Mucosa of rectum (tissue), 2 donors: ENCODE results near the gene SLC24A4.

Source experiments
- H3K27ac ChIP-seq, 2 donors: one replicate each; pipeline ENCODE4 v1.7.0; 2013; ENCODE audit warnings: inconsistent platforms in 2 of 2, low read depth in 2 of 2, low read length in 2 of 2
- H3K27me3 ChIP-seq, 2 donors: one replicate each; pipeline ENCODE4 v1.7.0; 2013; ENCODE audit warnings: low read length in 2 of 2; ENCODE audit not compliant: control insufficient read depth in 2 of 2, insufficient read depth in 2 of 2
- H3K36me3 ChIP-seq, 2 donors: one replicate each; pipeline ENCODE4 v1.7.0; 2013; ENCODE audit warnings: low read length in 2 of 2; ENCODE audit not compliant: control insufficient read depth in 2 of 2, insufficient read depth in 2 of 2
- H3K4me1 ChIP-seq, 2 donors: one replicate each; pipeline ENCODE4 v1.7.0; 2013; ENCODE audit warnings: low read length in 2 of 2, mild to moderate bottlenecking in 1 of 2; ENCODE audit not compliant: control insufficient read depth in 2 of 2, insufficient read depth in 2 of 2
- H3K4me3 ChIP-seq, 2 donors: one replicate each; pipeline ENCODE4 v1.7.0; 2013; ENCODE audit warnings: low read length in 2 of 2
- H3K9ac ChIP-seq, 2 donors: one replicate each; pipeline ENCODE4 v1.7.0; 2013; ENCODE audit warnings: low read length in 2 of 2, low read depth in 1 of 2, mild to moderate bottlenecking in 1 of 2
- H3K9me3 ChIP-seq, 2 donors: one replicate each; pipeline ENCODE4 v1.7.0; 2013; ENCODE audit warnings: low read length in 2 of 2; ENCODE audit not compliant: control insufficient read depth in 2 of 2
- donor health status: healthy.
- donor health status: Normal muscosa, but diverticular disease.

The SLC24A4 gene

DNA sequence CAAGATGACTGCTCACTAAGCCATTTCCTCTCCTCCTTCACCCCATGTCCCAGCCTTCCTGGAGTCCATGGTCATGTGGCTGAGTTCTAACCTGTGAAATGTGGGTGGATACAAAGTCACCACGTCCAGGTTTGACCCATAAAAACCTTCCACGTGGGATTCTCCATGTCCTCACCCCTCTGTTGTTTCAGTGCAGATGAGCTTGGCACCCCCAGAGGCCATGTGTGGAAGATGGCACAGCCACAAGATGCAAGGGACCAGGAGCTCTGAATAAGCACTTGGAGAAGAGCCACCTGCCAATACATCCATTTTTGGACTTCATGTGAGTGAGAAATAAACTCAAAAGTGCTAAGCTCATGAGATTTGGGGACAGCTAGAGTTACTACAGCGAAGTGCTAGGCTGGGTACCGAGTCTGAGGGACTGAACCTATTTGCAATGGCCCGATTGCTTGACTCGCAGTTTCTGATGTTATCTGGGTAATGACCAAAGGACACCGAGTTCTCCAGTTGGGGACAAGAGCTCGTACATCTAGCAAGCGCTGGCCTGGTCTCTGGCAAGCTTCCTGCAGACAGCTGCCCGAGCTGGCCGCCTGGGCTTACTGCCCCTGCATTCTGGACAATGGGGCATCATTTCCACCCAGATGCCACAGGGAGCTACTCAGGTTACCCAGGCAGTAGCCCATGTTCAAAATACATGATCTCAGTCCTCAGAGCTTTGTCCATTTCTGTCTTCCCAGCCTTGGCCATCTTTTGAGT is 7.7 kb upstream of the SLC24A4 start:
- Histone ChIP-seq H3K9me3 (no peaks in the 10 kb centered on the region), H3K36me3 (no peaks in the 10 kb centered on the region), H3K9ac (no peak overlapping the region), H3K27me3 (peaks cover 2 to 4% of the 10 kb centered on the region in 2 donors), H3K4me1 (no peaks in the 10 kb centered on the region), H3K4me3 (no peak overlapping the region), H3K27ac (no peak overlapping the region)

DNA sequence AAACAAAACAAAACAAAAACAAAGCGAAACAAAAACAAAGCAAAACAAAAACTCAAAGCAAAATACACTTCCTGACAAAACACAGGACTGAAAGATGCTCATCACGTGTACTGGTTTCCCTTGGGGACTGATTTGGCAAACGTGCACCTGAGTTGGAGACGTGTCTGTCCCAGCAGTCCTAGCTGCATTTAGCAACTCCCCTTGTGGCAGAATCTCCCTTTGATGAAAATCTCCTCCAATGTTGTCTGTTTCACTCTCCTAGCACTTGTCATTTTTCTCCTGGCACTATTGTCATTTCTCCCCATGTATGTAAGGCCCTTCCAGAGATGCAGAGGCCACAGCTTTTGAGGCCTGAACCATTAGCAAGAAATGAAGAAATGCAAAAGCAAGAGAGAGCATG is 6.8 kb upstream of the SLC24A4 start:
- Histone ChIP-seq H3K4me3 (no peak overlapping the region), H3K36me3 (no peaks in the 10 kb centered on the region), H3K9me3 (no peaks in the 10 kb centered on the region), H3K27ac (no peak overlapping the region), H3K27me3 (peaks cover 2 to 4% of the 10 kb centered on the region in 2 donors), H3K9ac (no peak overlapping the region), H3K4me1 (no peaks in the 10 kb centered on the region)

DNA sequence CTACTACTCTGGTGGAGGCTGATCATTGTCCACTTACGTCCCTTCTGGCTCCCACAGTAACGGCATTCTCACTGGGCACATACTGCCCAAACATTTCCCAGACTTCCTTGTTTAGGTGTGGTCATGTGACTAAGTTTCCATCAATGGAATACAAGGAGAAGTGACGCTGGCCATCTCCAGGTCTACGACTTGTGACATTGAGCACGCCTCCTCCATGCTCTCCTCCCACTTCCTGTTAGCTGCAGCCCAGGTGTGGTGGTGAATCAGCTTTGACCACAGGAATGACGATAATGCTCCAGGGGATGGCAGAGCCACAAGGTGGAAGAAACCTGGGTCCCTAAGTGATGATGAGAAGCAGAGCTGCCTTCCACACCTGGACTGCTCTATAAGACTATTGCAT is 6.0 kb upstream of the SLC24A4 start:
- Histone ChIP-seq H3K4me1 (no peaks in the 10 kb centered on the region), H3K9ac (no peak overlapping the region), H3K36me3 (no peaks in the 10 kb centered on the region), H3K27me3 (peaks cover 1 to 9% of the 10 kb centered on the region in 2 donors), H3K4me3 (no peak overlapping the region), H3K27ac (no peak overlapping the region), H3K9me3 (no peaks in the 10 kb centered on the region)

DNA sequence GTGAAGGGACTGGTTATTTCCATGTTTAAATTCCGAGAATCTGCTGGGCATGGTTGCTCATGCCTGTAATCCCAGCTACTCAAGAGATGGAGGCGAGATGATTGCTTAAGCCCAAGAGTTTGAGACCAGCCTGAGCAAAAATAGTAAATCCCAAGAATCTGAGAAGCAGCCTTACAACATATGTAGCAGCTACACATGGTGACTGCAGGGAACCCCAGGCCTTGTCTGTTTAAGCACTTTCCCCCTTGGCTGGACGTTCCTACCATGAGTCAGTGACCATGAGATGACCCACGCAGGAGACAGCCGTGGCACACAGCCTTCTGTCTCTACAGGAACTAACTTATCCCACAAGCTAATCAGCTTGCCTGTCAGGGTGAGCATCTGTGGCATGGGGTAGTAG is 5.5 kb upstream of the SLC24A4 start:
- no peaks in the 10 kb centered on the region for H3K36me3 ChIP-seq
- no peak overlapping the region for H3K27ac ChIP-seq
- peaks cover 0 to 15% of the 10 kb centered on the region in 2 donors for H3K27me3 ChIP-seq
- no peaks in the 10 kb centered on the region for H3K9me3 ChIP-seq
- H3K4me1 ChIP-seq: no peaks in the 10 kb centered on the region
- no peak overlapping the region for H3K4me3 ChIP-seq
- H3K9ac ChIP-seq: no peak overlapping the region

DNA sequence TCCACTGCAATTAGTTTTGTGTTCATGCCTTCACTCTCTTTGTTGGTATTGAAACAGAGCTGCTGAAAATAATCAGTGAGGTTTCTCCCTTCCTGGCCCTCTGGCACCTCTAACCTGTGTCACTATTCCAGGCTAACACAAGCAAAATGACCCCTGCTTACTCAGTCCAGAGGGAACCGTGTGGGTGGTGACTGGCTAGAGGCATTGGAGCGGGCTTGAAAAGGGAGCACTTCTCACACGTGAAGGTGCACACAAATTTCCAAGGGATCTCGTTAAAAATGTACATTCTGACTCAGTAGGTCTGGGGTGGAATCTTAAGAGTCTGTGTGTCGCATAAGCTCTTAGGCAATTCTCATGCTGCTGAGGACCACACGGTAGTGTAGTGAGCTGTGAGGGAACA is 1.3 kb upstream of the SLC24A4 start:
- Histone ChIP-seq H3K9ac (no peak overlapping the region), H3K4me1 (no peaks in the 10 kb centered on the region), H3K27ac (no peak overlapping the region), H3K27me3 (peaks cover 18 to 33% of the 10 kb centered on the region in 2 donors), H3K9me3 (no peaks in the 10 kb centered on the region), H3K4me3 (no peak overlapping the region), H3K36me3 (no peaks in the 10 kb centered on the region)

DNA sequence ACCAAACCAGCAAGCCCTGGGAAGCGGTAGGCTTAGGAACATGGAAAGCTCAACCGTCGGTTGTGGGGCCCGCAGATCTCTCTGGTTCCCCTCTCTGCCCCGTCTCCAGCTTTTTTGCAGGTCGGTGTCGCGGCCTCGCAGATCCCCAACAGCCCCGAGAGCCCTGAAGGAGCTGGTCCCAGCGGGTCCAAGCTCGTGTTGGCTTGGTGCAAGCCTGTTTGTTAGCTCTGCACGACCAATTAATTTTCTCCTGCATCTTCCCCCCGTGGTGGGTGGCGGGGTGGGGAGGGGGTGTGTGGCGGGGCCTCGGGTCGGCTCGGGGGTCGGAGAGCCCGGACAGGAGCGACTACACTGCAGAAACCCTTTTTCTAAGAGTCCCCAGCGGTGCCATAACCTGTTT is 449 bp upstream of the SLC24A4 start:
- Histone ChIP-seq H3K9ac (no peak overlapping the region), H3K27ac (no peak overlapping the region), H3K36me3 (no peaks in the 10 kb centered on the region), H3K4me3 (no peak overlapping the region), H3K27me3 (peaks cover 18 to 33% of the 10 kb centered on the region in 2 donors), H3K4me1 (no peaks in the 10 kb centered on the region), H3K9me3 (no peaks in the 10 kb centered on the region)

DNA sequence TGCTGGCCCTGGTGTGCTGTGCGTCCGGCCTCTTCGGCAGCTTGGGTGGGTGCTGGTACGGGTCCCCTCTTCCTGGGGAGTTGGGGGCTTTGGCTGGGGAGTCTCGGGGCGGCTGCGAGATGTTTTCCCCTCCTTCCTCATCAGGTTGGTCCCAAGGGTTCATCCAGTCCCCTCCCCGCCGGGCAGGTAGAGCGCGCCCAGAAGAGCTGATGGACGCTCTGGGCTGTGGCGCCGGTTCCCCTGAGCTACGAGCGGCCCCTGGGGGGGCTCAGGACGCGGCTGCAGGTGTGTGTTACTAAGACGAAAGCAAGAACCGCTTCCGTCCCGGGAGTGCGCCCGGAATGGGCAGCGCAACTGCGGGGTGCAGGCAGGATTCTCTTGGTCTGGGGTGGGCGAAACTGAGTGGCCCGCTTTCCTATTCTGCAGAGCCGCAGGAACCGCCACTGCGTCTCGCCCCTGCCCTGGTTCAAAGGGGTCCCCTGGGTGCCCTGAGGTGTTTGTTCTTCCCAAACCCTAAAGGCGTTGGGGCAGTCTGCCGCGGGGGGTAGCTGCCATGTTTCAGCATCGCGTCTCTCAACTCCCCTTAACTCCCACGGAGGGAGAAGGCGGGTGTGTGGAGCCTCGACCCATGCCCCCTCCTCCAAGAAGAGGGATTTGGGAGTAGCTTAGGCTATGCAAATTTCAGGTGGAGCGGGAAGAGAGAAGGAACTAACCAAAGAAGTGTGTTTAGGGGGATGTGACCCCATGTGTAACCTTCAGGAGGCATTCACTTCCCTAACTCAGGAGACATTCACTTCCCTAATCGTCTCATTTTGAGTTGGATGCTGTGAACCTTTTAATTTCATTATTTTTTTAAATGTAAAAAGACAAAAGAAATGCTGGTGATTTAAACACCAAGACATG is 1.2 kb downstream of the SLC24A4 start:
- Histone ChIP-seq H3K9me3 (no peaks in the 10 kb centered on the region), H3K4me3 (no peak overlapping the region), H3K4me1 (no peaks in the 10 kb centered on the region), H3K36me3 (no peaks in the 10 kb centered on the region), H3K27me3 (peaks cover 18 to 33% of the 10 kb centered on the region in 2 donors), H3K9ac (no peak overlapping the region), H3K27ac (no peak overlapping the region)

DNA sequence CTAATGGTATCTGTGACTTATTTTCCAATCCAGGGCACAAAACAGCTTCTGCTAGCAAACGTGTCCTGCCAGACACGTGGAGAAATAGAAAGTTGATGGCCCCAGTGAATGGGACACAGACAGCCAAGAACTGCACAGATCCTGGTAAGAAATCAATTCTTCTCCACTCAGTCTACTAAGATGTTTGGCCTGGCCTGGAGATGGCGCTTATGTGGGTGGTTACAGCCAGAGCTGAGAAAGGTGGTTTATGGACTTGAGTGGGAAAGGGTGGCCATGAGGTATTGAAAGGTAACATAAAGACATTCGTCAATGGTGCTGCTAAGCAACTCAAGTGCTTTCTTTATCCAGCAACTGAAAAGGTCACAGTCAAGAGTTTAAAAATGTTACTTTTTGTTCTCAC is 2.9 kb downstream of the SLC24A4 start:
- H3K27ac ChIP-seq: no peak overlapping the region
- no peaks in the 10 kb centered on the region for H3K4me1 ChIP-seq
- no peaks in the 10 kb centered on the region for H3K36me3 ChIP-seq
- no peak overlapping the region for H3K4me3 ChIP-seq
- H3K9ac ChIP-seq: no peak overlapping the region
- no peaks in the 10 kb centered on the region for H3K9me3 ChIP-seq
- H3K27me3 ChIP-seq: peaks cover 18 to 29% of the 10 kb centered on the region in 2 donors

DNA sequence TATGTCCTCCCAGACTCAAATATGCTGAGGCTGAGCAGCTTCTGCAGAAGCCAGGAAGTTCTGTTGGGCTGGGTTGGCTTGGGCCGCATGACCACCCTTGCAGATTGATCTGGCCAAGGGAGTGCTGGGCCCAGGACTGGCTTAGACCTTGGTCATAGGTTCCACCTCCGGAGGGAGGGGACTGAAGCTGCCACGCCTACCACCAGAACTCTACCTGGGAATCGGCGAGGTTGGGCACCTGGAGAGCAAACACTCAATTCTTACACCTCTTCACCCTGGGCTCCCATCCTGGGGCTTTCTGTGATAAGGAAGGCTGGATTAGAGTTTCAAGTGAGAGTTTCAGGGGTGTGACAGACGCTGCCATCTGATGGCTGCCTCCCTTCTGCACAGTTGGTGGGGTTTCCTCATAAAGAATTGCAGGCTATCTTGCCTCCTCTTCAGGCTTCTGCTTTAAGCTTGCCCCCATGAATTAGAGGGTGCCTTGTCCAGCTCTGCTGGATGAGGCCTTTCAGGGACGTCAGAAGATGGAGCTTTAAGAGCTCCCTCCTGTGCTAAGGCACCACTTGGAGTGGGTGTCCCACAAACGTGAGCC is 5.8 kb downstream of the SLC24A4 start:
- Histone ChIP-seq H3K27ac (no peak overlapping the region), H3K4me1 (no peaks in the 10 kb centered on the region), H3K9ac (no peak overlapping the region), H3K27me3 (peaks cover 18% of the 10 kb centered on the region in 2 donors), H3K4me3 (no peak overlapping the region), H3K36me3 (no peaks in the 10 kb centered on the region), H3K9me3 (no peaks in the 10 kb centered on the region)

DNA sequence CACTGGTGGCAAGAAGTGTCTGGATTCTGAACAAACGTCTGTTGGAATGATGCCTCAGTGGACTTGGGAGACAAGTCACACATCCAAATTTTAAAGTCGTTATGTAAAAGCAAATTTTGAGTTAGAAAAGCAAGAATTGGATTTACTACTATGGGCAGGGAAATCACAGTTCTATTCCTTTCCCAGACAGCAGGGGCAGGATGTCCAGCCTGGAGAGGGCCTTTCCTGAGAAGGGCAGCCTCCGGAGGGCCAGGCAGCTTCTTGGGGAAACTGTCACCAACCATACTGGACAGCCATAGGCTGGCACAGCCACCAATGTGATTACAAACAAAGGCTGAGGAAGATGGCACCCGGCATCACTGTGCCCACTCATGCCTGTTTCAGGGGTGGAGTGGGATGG is 11.1 kb downstream of the SLC24A4 start:
- Histone ChIP-seq H3K9me3 (no peaks in the 10 kb centered on the region), H3K36me3 (no peaks in the 10 kb centered on the region), H3K27ac (no peak overlapping the region), H3K4me3 (no peak overlapping the region), H3K27me3 (no peaks in the 10 kb centered on the region), H3K4me1 (no peaks in the 10 kb centered on the region), H3K9ac (no peak overlapping the region)
